OCI-LY7 (cell line): ENCODE data around the gene CPSF3.

ENCODE experiments used
- EZH2phosphoT487 ChIP-seq: fragments of 200-600 bp; sonication (generic); IDR thresholded peaks from 2 replicates; pipeline ENCODE4 v1.6.1; 2018; ENCODE audit warnings: low read depth, borderline replicate concordance, mild to moderate bottlenecking, mixed run types, antibody characterized with exemption, low read length, moderate library complexity, mixed read lengths
- TF ChIP-seq, protein P1 (sequence below): fragments of 200-600 bp; sonication (generic); conservative IDR thresholded peaks from 2 replicates; pipeline ENCODE4 v1.5.1; 2014; ENCODE audit warnings: mild to moderate bottlenecking, antibody characterized with exemption, low read length, moderate library complexity, mixed read lengths

DNA sequence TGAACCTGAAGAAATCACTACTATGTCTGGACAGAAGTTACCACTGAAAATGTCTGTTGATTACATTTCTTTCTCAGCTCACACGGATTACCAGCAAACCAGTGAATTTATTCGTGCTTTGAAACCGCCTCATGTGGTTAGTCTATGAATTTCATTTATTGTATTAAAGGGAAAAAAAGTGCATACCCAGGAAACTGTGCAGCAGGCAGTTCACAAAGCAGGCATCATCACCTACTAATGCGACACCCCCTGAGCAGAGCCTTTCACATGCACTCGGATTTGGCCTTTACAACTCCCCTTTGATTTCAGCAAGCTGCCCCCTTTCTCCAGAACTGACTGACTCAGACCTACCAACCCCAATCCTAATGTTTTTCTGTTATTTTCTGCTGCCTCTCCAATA, 20.1 kb downstream of the CPSF3 start:
- TF ChIP-seq, protein P1, sequence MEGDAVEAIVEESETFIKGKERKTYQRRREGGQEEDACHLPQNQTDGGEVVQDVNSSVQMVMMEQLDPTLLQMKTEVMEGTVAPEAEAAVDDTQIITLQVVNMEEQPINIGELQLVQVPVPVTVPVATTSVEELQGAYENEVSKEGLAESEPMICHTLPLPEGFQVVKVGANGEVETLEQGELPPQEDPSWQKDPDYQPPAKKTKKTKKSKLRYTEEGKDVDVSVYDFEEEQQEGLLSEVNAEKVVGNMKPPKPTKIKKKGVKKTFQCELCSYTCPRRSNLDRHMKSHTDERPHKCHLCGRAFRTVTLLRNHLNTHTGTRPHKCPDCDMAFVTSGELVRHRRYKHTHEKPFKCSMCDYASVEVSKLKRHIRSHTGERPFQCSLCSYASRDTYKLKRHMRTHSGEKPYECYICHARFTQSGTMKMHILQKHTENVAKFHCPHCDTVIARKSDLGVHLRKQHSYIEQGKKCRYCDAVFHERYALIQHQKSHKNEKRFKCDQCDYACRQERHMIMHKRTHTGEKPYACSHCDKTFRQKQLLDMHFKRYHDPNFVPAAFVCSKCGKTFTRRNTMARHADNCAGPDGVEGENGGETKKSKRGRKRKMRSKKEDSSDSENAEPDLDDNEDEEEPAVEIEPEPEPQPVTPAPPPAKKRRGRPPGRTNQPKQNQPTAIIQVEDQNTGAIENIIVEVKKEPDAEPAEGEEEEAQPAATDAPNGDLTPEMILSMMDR = no peak
- no peak for TF ChIP-seq EZH2phosphoT487
